Skeletal muscle satellite cell (primary cell): ENCODE results near the gene NATD1.

Experiments used
- H3K27me3 ChIP-seq: 2 replicates; pipeline ENCODE4 v1.7.0; 2013; ENCODE audit warnings: low read length; ENCODE audit not compliant: control insufficient read depth, insufficient read depth
- H3K36me3 ChIP-seq: 2 replicates; pipeline ENCODE4 v1.7.0; 2013; ENCODE audit warnings: mild to moderate bottlenecking, control low read depth, low read length; ENCODE audit not compliant: insufficient read depth
- H3K4me1 ChIP-seq: 2 replicates; pipeline ENCODE4 v1.7.0; 2013; ENCODE audit warnings: low read length; ENCODE audit not compliant: control insufficient read depth, insufficient read depth
- H3K4me2 ChIP-seq: 2 replicates; pipeline ENCODE4 v1.7.0; 2013; ENCODE audit warnings: mild to moderate bottlenecking, low read length
- H3K4me3 ChIP-seq: 2 replicates; pipeline ENCODE4 v1.7.0; 2013; ENCODE audit warnings: low read length
- H3K9ac ChIP-seq: 2 replicates; pipeline ENCODE4 v1.7.0; 2013; ENCODE audit warnings: mild to moderate bottlenecking, low read depth, low read length, moderate library complexity
- H3K9me3 ChIP-seq: replicated peaks from 2 replicates; pipeline ENCODE4 v1.7.0; 2013; ENCODE audit warnings: mild to moderate bottlenecking, control low read depth, low read length

NATD1 gene

DNA sequence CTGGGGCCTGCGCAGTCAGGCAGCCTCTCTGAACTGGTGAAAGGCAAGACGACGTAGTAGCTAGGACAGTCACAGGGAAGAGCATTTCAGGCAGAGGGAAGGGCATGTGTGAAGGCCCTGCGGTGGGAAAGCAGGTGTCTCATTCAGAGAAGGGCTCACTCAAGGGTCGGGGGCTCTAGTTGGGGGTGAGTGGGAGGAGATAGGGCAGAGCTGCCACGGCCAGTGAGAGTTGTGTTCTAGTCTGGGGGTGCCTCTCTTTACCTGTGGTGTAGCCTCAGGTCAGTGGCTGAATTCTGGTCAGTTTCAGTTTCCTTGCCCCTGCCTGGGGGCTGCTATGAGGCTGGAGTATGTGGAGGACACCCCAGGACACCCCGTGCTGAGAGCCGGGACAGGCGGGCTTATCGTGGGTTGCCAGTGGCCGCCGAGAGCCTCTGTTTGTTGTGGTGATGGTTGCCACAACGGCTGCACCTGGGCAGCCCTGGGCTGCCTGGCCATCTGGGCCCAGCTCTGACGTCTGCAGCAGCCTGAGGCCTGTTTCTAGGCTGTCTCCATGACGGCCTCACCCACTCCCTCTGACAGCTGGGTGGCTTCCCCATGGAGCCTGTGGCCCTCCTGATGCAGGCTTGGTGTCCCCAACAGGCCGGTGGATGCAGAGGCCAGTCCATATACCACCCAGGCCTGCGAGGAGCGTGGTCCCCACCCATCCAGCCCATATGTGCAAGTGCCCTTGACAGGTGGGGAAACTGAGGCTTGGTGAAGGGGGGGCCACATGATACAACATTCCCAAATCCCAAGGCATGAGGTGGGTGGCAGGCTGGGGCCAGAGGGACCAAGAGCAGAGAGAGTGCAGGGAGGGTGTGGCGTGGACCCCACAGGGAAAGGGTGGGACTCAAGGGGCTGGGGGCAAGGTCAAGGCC lies 42.1 kb upstream of the NATD1 start:
- Histone ChIP-seq H3K4me2 (no peak overlapping the region), H3K4me3 (no peak overlapping the region), H3K36me3 (peaks cover 48% of the 10 kb centered on the region), H3K9me3 (no peaks in the 10 kb centered on the region), H3K9ac (no peak overlapping the region), H3K4me1 (peaks cover 18% of the 10 kb centered on the region), H3K27me3 (no peaks in the 10 kb centered on the region)

- H3K4me3 ChIP-seq: no peak overlapping the region
- H3K4me1 ChIP-seq: peaks cover 26% of the 10 kb centered on the region
- peaks cover 42% of the 10 kb centered on the region for H3K36me3 ChIP-seq
- no peaks in the 10 kb centered on the region for H3K27me3 ChIP-seq
- no peaks in the 10 kb centered on the region for H3K9me3 ChIP-seq
- no peak overlapping the region for H3K4me2 ChIP-seq
- no peak overlapping the region for H3K9ac ChIP-seq
These were observed 41.3 kb upstream of the NATD1 start for GRCh38 chr17:21294321-21295035.

DNA sequence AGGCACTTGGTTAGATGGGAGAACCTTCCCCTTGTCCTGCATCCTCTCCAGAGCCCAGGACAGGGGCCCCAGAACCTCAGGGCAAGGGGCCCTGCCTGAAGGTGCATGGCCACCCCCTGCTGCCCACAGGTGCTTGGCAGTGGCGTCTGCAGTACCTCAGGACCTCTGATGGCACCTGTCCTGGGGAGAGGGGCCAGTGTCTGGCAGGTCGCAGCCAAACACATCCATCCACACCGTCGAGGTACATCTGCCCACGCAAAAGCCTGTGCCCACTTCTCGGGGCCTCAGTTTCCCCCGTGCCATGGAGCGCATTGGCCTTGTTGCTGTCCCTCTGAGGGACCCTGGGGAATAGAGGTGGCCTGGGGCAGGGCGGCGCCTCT lies 40.6 kb upstream of the NATD1 start:
- Histone ChIP-seq H3K4me3 (no peak overlapping the region), H3K4me1 (peaks cover 33% of the 10 kb centered on the region)

DNA sequence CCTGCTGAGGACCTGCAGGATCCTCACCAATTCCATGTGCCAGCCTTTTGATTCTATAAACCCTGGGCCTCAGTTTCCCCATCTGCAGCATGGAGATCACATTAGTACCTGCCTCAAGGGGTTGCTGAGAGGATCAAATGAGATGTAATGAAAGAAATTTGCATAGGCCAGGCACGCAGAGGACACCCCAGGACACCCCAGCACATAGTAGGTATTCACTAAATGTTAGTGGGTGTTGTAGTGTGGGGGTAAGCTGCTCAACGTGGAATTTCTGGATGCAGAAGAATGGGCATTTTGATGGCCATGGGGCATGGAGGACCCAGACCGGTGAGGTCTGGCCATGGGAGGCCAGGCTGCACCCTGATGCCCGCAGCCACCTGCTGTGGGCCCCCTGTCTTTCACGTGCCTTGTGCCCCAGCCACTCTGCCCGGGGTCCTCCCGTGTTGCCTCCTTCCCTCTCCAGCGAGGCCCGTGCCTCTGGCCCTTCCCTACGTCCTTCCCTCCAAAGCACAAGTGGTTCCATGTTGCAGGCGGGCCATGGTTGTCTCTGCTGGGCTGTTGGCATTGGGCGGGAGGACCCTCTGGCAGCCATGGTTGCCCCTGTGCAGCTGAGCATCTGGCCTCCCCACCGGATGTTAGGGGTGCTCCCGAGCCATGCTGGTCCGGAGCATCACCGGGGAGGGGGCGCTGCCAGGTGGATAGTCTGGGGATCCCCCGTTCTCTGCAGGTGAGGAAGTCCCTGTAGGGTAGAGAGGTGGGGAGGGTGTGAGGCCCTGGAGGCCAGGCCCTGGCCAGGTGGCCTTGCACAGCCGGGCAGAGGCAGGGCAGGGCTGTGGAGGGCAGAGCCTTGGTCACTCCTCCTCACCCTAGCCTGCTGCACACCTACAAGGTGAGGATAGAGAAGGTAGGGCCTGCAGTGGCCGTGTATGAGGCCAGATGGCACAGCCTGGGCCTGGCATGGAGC lies 39.9 kb upstream of the NATD1 start:
- Histone ChIP-seq H3K4me1 (peaks cover 40% of the 10 kb centered on the region), H3K9ac (no peak overlapping the region), H3K36me3 (peaks cover 35% of the 10 kb centered on the region), H3K27me3 (no peaks in the 10 kb centered on the region), H3K4me2 (no peak overlapping the region), H3K9me3 (no peaks in the 10 kb centered on the region), H3K4me3 (no peak overlapping the region)

More for the DNA sequence above, 40.6 kb upstream of the NATD1 start:
- Histone ChIP-seq H3K4me2 (no peak overlapping the region), H3K36me3 (peaks cover 37% of the 10 kb centered on the region), H3K9ac (no peak overlapping the region), H3K27me3 (no peaks in the 10 kb centered on the region), H3K9me3 (no peaks in the 10 kb centered on the region)

- Histone ChIP-seq H3K36me3 (peaks cover 33% of the 10 kb centered on the region), H3K4me2 (no peak overlapping the region), H3K9ac (no peak overlapping the region), H3K9me3 (no peaks in the 10 kb centered on the region), H3K4me3 (no peak overlapping the region), H3K4me1 (peaks cover 44% of the 10 kb centered on the region), H3K27me3 (no peaks in the 10 kb centered on the region)
These were observed 38.7 kb upstream of the NATD1 start for GRCh38 chr17:21291862-21292261.

DNA sequence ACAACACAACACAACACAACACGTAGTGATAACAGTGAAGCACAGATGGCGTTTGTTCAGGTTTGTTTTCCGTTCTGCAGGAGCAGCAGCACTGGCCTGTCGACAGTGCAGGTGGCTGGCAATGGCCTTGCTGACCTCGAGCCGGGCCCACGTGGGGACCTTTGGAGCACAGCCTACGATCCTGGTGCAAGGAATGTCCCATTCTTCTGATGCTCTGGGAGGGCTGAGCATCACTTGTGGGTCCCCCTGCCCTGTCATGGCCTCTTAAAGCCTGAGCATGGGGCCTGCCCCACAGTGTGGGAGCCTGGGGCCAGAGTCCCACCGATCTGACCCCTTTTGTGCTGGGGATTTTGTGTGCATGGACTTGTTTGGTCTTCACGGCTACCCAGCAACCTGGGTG lies 38.1 kb upstream of the NATD1 start:
- H3K9me3 ChIP-seq: no peaks in the 10 kb centered on the region
- H3K4me2 ChIP-seq: no peak overlapping the region
- no peak overlapping the region for H3K9ac ChIP-seq
- no peak overlapping the region for H3K4me3 ChIP-seq
- peaks cover 30% of the 10 kb centered on the region for H3K36me3 ChIP-seq
- H3K27me3 ChIP-seq: no peaks in the 10 kb centered on the region
- peaks cover 43% of the 10 kb centered on the region for H3K4me1 ChIP-seq

- peaks cover 32% of the 10 kb centered on the region for H3K36me3 ChIP-seq
- H3K9ac ChIP-seq: peak overlapping the region; percentile 61
- peaks cover 38% of the 10 kb centered on the region for H3K4me1 ChIP-seq
- H3K4me2 ChIP-seq: peak overlapping the region; percentile 93
- no peaks in the 10 kb centered on the region for H3K27me3 ChIP-seq
- peak overlapping the region; percentile 30 for H3K4me3 ChIP-seq
- no peaks in the 10 kb centered on the region for H3K9me3 ChIP-seq
These were observed 36.8 kb upstream of the NATD1 start for GRCh38 chr17:21289902-21290571.

DNA sequence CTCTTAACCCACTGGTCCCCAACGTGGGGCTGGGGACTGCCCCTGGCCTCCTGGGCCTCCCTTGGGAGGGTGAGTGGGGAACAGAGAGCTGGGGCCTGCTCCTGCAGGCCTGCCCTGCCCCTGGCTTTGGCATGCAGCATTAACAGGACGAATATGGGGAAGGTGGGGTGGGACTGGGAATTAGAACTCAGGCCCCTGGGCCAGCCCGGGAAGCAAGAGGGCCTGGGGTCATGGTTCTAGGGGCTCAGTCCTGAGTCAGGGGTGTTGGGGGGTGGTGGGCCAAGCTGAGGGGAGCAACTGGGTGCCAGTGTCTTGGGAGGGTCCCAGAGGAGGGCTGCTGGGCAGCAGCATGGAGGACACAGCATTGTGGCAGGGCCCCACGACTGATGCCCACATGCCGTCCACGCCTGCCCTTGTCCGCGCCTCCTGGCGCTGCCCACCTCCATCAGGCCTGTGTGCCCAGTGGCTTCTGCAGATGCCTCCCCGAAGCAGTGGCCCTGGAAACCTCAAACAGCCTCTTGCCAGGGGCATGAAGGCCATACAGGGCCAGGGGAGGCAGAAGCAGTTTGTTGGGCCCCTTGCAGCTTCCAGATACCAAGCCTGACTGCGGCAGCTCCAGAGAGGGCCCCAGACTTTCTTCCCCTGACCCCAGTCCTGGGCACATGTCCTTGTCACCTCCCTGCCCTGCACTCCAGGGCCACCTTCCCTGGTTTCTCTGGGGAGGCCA lies 36.1 kb upstream of the NATD1 start:
- no peak overlapping the region for H3K4me3 ChIP-seq
- H3K4me2 ChIP-seq: peak overlapping the region; percentile 93
- no peaks in the 10 kb centered on the region for H3K9me3 ChIP-seq
- H3K27me3 ChIP-seq: no peaks in the 10 kb centered on the region
- H3K9ac ChIP-seq: peak overlapping the region; percentile 61
- H3K4me1 ChIP-seq: peaks cover 38% of the 10 kb centered on the region
- H3K36me3 ChIP-seq: peaks cover 32% of the 10 kb centered on the region

DNA sequence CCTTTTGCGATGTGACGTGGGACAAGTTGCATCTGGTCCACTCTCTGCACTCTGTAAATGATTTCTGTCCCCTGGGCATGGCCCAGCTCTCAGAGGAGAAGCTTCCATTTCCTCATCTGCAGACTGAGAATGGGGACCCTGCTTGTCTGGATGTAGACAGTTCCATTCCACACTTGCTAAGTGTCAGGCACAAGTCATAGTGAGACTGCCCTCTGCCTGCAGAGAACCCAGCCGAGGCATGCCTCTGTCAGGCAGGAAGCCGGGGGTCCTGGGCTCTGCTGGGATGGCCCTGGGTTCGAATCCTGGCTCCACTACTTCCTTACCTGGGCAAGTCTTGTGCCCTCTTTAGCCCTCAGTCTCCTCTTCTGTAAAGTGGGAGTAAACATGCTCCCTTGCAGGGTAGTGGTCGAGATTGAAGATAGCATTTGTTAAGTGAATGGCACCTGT lies 35.4 kb upstream of the NATD1 start:
- H3K4me1 ChIP-seq: peaks cover 45% of the 10 kb centered on the region
- no peaks in the 10 kb centered on the region for H3K27me3 ChIP-seq
- no peaks in the 10 kb centered on the region for H3K9me3 ChIP-seq
- H3K4me3 ChIP-seq: peak overlapping the region; percentile 62
- peak overlapping the region; percentile 61 for H3K9ac ChIP-seq
- peak overlapping the region; percentile 93 for H3K4me2 ChIP-seq
- H3K36me3 ChIP-seq: peaks cover 27% of the 10 kb centered on the region

GRCh38 chr17:21287703-21288449 lies 34.7 kb upstream of the NATD1 start:
- Histone ChIP-seq H3K4me1 (peaks cover 51% of the 10 kb centered on the region), H3K27me3 (no peaks in the 10 kb centered on the region), H3K4me2 (peak overlapping the region; percentile 93), H3K9me3 (no peaks in the 10 kb centered on the region), H3K4me3 (peak overlapping the region; percentile 86), H3K9ac (peak overlapping the region; percentile 94), H3K36me3 (peaks cover 23% of the 10 kb centered on the region)
